ENCODE results near the gene PRKN.
"Not testable (repeated sequence)": the region's sequence is repeated elsewhere in the genome, so short reads cannot be mapped to it uniquely, and the experiment has no call there.

The PRKN gene

DNA sequence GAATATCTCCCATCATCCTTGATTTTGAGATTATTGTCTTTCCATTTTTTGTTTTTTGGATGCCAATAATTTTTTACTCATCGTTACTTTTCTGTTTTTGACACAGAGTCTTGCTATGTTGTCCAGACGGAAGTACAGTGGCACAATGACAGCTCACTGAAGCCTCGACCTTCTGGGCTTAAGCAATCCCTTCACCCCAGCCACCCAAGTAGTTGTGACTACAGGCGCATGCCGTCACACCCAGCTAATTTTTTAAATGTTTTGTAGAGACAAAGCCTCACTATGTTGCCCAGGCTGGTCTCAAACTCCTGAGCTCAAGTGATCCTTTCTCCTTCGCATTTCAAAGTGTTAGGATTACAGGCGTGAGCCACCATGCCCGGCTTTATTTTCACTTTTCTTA, 851.3 kb downstream of the PRKN start:
- DNase-seq: no peak

DNA sequence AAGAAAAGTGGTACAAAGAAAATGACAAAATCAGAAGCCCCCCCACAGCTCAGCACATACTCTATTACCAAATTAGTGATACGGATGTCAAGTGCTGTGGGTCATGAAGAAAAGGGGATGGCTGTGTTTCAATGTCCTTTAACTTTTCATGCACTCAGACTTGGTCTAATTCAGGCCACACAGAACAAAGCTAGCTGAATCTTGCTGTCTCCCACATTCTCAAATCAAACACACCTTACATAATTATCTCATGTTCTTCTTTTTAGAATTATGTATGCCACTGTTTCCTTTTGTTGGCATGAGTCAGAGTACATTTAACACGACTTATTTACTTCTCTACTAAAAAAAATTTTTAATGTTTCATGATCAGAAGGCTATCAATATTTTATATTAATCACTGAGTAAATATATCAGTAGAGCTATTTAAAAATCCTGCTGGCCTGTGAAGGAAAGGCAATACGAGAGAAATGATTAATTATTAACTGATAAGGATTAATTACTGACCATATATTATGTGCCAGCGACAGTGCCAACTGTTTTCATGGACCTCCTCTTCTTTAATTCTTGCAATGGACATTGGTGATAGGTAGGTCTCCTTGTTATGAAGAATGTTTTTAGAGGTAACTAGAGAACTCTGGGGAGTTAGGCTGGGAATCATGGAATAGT, 857.2 kb downstream of the PRKN start:
- DNase-seq: no peak

DNA sequence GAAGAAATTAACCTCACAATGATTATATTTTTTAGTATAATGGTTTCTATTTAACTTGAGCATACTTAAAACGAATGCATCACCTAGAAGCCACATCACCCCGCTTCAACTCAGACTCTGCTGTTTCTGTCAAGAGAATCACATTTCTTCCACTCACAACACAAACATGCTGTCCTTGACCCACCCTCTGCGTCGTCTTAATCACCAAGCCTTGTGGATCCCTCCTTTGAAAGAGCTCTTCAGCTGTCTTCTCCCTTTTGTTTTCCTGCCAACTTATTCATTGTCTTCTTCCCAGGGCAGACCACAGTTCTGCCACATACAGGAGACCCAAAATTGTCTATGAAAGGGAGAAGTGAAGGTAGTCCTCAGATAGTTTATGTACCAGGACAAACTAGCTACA, 858.1 kb downstream of the PRKN start:
- no peak for DNase-seq

DNA sequence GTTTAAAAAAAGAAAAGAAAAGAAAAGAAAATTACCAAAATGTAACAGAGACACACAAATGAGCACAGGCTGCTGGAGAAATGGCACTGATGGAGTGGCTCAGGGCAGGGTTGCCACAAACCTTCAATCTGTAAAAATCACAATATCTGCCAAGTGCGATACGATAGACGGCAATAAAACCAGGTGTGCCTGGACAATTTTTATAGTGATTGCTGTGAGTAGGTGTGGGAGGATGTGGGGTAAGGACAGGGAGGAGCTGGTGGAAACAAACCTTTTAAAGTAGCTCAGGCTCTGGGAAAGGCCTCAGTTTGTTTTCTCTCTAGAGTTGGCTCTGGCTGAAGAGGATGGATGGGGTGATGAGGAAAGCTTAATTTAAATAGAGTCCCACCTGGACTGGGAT, 861.0 kb downstream of the PRKN start:
- no peak for DNase-seq

DNA sequence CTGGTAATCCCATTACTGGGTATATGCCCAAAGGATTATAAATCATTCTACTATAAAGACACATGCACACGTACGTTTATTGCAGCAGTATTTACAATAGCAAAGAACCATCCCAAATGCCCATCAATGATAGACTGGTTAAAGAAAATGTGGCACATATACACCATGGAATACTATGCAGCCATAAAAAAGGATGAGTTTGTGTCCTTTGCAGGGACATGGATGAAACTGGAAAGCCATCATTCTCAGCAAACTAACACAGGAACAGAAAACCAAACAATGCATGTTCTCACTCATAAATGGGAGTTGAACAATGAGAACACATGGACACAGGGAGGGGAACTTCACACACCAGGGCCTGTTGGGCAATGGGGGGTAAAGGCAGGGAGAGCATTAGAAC, 866.5 kb downstream of the PRKN start:
- DNase-seq: not testable (repeated sequence)

DNA sequence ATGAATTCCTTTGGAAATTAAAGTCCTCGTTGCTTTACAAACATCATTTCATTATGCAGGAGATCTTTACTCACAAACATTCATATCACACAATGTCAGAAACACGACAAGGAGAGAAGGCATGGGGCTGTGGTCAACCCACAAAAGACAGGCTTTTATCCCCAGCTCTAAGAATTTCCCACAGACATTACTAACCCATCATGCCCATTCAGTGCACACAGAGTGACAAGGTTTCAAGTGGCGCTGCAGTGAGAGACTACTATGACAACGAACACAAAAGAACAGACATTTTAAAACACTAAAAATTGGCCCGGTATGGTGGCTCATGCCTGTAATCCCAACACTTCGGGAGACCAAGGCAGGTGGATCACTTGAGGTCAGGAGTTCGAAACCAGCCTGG, 873.9 kb downstream of the PRKN start:
- no peak for DNase-seq

DNA sequence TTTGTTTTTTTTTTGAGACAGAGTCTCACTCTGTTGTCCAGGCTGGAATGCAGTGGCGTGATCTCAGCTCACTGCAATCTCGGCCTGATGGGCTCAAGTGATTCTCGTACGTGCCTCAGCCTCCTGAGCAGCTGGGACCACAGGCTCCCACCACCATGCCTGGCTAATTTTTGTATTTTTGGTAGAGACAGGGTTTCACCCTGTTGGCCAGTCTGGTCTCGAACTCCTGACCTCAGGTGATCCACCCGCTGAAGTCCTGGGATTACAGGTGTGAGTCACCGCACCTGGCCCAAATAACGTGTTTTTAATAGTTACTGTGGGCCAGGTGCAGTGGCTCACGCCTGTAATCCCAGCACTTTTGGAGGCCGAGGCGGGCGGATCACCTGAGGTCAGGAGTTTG, 876.1 kb downstream of the PRKN start:
- DNase-seq: not testable (repeated sequence)

DNA sequence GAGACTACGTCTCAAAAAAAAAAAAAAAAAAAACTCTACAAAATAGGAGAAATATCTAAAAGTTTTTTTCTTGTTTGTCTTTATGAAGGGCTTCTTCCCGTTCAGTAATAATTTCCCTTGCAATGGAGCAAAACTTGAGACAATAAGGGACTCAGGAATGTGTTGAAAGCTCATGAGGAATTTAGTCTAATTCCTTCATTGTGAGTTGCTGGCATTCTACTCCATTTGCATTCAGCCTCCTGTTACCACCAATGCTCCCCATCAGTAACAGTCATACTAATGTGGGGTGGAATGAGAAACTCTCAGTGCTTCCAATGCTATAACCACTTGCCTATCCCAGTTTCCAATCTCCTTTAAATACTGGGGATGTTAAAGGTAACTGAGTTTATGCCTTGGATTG, 877.0 kb downstream of the PRKN start:
- no peak for DNase-seq

DNA sequence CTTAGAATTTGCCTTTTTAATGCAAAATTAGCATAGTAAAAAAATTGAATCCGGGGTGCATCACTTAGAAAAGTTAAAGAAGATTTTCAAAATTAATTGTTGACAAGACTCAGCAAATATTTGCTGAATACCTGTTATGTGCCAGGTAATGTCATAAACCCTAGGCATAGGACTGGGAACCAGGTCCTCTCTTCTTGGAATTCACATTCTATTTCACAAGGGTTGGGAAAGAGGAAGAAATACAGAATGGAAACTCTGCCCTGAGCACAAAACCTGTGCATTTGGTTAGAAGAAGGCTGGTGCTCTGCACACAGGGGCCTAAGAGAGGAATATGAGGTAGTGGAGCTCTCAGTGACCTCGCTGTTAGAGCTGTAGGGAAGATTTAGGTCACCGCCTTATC, 879.9 kb downstream of the PRKN start:
- no peak for DNase-seq

DNA sequence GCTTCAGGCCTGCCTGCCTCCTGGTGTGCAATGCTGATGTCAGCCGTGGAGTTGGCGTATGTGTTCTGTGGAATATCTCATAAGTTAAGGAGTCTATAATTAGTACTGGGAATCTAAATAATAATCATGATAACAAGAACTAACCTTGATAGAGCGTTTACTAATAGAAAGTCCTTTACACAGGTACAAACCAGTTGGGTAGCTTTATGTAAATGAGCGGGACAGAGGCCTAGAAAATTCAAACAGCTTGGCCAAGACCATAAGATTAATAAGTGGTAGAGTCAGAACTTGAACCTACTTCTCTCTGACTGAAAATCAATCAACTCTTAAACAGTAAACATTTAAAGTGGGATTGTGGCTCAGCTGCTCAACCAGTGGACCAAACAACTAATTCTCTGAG, 882.8 kb downstream of the PRKN start:
- no peak for DNase-seq

DNA sequence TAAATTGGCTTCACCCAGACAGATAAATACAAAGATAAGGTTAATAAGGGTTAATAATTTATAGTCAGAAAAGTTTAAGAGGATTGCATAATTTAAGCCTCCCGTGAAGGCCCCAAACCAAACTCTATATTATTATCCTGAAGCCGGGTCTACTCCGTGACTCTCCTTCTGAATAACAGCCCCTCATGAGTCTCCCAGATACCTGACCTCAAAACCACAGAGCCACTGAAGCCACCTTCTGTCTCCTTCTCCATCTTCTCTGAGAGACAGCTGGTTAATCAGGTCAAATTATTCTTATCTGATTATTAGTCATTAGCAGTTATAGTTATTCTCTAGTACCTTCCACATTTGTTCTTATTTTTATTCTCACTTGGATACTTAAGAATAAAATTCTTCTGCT, 884.5 kb downstream of the PRKN start:
- no peak for DNase-seq

DNA sequence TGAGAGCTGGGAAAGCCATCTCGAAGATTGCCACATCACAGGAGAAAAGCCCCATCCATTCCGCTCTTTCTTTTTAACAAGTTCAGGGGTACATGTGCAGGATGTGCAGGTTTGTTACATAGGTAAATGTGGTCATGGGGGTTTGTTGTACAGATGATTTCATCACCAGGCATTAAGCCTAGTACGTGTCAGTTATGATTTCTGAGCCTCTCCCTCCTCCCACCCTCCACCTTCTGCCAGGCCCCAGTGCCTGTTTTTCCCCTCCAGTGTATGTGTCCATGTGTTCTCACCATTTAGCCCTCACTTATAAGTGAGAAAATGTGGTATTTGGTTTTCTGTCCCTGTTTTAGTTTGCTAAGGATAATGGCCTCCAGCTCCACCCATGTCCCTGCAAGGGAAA, 887.2 kb downstream of the PRKN start:
- no peak for DNase-seq

DNA sequence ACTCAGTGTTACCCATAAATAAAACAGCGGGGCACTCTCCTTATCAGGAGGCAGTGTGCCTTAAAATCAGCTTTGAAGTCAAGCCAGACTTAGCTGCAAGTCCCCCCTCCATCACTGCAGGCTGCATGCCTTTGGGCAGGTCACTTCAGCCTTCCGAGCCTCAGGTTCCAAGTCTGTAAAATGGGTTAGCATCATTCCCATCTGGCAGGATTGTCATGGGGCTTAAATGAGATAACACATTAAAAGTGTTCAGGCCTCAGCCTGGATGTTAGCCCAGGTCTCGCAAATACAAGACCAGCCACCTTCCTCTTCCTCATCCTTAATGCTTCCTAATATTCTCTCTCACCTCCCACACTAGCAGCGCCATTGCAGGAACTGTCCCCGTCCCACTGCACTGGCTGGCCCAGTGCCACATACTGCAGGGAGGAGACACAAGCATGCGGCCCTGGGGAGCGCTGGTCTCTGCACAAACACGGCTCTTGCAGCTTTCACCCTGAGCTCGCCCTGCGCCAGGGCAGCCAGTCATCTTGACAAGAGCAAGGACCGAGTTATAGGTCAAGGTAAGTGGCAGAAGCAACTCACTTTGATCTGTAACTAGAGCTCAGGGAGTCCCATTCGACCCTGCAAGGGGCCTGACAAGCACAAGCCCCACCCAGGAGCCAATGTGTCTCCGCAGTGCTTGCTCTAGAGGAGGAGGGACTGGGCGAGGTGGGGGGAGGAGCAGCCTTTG, 889.1 kb downstream of the PRKN start:
- no peak for DNase-seq

DNA sequence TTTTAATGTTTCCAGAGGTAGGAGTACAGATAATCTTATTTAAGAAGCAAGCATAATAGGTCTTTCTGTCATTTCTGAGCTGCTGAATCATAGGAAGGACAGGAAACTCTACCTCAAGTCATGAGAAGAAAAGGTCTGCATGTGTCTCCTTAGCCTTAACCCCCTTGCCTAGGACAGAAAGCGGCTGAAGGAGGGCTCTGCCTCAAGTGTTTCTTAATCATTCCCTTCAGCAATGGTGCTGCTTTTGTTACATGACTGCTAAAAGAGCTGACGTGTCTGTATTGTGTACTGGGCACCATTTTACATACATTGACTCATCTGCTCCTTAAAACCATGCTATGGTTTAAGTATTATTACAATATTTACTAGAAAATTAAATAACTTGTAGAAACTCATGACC, 889.7 kb downstream of the PRKN start:
- no peak for DNase-seq

DNA sequence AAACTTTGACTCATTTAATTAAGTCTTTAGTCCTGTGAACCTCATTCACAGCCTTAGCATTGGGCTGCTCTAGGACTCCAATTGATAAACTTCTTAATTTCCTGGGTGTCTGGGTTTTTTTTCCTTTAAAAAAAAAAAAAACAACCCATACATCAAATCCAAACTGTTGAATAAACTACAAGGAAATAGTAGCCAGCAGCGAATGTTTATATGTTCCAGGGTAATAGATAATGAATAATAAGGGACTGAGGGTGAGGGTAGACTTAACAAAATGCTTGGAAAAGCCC, 890.2 kb downstream of the PRKN start:
- DNase-seq: no peak

DNA sequence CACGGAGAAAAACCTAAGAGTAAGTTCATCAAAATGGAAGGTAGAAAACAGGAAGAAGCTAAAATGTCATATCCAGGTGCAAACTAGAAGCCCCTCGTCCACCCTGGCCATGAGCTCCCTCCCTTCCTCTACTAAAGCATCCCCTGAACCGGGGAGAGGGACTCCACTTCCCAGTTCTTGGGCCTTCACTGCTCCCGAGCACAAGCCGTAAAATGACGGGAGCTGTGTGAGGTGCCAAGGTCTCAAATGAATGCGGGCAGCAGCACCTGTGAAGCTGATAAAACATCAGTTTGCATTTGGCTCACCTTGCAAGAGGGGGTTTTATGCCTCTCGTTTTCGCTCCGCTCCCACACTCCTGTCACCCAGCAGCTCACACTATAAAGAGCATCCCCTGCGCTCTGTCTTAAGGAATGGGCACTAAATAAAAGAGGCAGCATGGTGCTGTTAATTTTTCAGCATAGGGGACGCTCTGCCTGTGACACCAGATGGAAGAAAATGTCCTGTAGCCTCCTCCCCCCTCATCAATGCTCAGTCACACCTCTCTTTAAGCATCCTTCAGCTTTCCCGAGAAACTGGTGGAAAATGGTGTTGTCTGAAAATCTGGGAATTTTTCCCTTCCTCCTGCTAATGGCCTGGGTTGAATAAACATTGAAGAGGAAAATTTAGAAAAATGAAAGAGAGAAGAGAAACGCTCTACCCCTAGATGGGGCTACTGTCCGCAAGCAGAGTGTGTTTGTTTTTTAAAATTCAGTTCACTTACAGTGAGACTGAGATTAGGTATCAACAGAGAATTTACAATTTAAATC, 890.7 kb downstream of the PRKN start:
- DNase-seq: no peak

DNA sequence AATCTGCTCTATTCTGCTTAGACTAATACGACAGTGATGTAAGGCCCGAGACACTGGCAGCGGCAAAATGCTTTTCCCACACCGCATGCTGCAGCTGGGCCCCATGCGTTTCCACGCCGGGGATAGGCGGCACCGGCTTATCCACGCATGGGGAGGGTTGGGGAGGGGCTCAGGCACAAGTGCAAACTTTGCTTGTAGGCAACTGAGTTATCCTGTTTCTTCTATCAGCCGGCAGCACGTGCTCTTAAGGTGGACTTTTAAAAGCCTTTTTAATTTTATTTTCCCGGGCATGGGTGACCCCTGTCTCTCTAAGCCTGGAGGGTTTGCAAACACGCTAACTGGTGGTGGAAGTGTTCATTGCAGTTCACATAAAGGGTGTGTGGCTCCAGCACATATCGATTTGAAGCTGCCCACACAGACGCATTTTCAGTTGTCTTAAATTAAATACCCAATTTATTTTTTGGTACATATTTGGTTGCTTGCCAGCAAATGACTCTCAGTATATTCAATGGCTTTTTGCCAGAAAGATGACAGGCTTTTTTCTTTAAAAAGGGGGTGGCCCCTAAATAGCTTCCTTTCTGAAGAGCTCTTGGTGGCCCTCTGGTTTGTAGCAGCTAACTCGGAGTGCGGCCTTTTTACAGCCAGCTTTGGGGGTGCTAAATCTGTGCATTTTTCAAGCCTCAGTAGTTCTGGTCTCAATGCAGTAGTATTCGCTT, 891.9 kb downstream of the PRKN start:
- DNase-seq: no peak

DNA sequence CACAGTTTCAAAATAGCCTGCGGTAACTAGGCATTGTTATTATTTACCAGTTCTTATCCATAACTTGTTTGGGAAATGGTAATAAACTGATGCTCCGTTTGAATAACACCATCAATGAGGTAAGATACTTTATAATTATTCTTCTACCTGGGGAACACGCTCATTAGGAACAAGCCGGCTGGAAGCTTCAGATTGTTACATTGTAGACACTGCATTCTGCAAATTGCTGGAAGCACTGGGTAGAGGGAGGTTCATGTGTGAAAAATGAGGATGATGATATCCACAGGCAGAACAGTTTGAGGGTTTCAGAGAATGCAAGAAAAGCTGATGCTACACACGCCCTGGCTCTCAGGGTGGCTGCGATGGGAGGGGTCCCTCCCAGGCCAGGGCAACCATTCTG, 893.1 kb downstream of the PRKN start:
- DNase-seq: no peak

DNA sequence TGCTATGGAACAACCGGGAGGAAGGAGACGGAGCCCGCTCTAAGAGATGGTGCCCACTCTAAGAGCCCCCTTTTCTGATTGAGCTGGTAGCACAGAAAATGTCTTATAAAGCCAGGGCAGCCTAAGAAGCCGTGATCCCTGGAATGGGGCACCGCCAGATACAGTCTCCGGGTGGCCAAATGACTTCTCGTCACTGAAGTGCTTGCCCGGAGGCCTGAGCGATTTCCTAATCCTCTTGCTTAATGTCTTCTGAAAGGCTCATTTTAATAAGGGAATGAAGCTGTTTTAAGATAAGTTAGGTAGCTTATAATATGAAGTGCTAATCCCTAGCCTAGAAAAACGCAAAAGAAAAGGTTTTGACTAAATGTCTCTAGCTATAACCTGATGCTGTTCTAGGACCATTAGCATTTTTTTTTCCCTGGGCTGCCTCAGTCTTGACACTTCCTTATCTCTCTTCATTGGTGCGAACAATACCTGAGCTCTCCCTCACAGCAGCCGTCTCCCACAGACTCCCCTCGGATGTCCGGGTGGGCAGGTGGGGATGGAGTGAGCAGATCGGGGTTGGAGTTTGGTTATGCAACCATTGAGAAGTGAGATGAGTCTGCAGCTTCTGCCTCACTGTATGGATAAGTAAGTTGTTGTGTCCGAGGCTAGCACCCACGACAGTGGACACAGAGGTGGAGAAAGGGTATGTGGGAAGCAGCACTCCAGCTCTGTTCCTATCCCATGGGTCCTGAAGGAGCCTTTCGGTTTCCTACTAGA, 894.3 kb downstream of the PRKN start:
- no peak for DNase-seq

DNA sequence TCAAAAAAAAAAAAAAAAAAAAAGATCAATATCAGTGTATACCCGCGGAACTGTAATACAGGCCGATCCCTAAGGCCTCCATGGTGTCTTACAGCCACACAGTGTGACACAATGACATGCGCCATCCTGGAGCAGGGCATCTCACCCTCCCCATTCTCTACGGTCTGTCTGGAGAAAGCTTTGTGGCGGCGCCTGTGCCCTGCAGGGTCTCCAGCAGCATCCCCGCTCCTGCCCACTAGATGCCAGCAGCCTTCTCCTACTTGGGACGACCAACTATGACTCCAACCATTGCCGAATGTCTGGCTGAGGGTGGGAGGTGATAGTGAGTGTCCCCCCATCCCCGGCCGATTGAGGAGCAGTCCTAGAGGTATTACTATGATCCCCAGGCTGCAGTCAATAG, 894.9 kb downstream of the PRKN start:
- no peak for DNase-seq

DNA sequence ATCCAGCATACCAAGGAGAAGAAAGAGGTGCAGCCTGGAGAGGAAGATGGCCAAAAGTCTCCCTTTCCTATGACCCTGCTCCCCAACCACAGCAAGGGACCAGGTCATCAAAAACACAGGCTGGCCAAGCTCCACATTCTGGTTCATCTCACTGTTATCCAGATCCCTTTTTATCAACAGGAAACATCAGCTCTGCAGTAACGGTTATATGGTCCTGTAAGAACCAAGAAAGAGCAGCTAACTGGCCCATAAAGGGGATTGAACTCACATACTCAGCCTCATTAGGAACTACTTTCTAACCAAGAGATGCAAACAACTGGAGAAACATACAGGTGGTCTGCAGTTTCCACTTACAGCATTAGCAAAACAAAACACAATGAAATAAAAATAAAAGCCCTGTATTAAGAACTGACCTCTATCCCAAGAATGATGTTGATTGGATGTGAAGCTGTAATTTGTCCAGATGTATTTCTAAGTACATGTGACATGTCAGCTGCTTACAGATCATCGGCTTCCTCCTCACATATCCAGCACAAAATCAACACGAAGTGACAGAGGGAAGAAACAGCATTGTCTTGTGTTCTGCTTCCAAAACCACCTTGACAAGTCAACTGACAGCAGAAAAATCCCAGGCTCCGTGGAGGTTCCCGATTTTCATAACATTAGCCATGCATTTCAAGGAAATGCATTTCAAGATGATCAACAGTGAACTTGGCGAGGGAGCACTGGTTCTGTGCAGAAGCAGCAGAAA, 896.5 kb downstream of the PRKN start:
- DNase-seq: no peak

DNA sequence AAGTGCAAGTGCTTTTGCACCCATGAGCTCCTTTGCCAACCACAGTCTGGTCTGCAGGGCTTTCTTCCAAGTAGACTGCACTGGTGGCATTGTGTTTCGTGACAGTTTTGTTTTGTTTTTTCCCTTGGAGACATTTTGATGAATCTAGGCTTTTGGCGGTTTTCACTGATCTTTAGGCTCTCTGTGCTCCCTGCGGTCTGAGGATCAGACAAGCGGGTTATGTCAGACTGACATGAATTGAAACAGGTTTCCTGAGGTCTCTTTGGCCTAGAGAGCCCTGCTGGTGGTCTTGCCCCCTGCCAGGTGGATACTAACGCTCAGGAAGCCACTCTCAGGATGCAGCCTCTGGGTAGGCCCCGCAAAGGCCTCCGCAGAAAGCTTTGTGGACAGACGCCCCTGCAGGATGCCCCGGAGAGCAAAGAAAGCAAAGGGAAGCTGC, 898.3 kb downstream of the PRKN start:
- DNase-seq: no peak
